AG04449 (cell line): ENCODE data around the gene ZNF362.

Source experiments
- CTCF ChIA-PET: fragments of 350-600 bp; formaldehyde crosslinking; extraction: SDS; loops from one replicate; lab custom pipeline; 2021; ENCODE audit warnings: antibody characterized with exemption; lab: Yijun Ruan, JAX
- POLR2A ChIA-PET: fragments of 400-600, 350-600 bp; formaldehyde crosslinking; extraction: SDS; loops from one replicate; lab custom pipeline; 2020; ENCODE audit warnings: antibody characterized with exemption, inconsistent platforms; lab: Yijun Ruan, JAX
- DNase-seq: peaks from one replicate; pipeline ENCODE4 v3.0.0-alpha.2; 2010; ENCODE audit warnings: low read depth, low spot score
- H3K4me3 ChIP-seq: 2 replicates; pipeline ENCODE4 v1.5.1; 2011; ENCODE audit warnings: low read depth, mild to moderate bottlenecking, control low read depth, low read length
- TF ChIP-seq, protein P1 (sequence below): IDR thresholded peaks from one replicate; pipeline ENCODE4 v1.5.1; 2011; ENCODE audit warnings: mild to moderate bottlenecking, moderate library complexity, low read length, control low read depth, inconsistent platforms; ENCODE audit not compliant: insufficient read depth; ENCODE audit errors: missing control alignments

Gene ZNF362

DNA sequence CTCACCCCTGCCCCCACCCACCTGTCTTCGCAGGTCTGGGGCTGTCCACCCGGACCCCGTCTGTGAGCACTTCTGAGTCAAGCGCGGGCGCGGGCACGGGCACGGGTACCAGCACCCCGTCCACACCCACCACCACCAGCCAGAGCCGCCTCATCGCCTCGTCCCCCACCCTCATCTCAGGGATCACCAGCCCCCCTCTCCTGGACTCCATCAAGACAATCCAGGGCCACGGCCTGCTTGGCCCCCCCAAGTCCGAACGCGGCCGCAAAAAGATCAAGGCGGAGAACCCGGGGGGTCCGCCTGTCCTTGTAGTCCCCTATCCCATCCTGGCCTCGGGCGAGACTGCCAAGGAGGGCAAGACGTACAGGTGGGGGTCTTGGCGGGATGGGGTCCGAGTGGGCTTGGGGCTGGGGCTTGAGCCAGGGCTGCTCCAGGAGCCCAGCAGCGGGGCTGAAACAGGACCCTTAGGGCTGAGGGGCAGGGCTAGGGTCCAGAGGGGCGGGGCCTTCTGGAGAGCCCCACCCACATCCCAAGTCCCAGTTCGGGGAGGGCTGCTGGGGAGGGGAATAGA, 23.9 kb downstream of the ZNF362 start:
- H3K4me3 ChIP-seq: no peak overlapping the region
- no peak for DNase-seq
- TF ChIP-seq, protein P1, sequence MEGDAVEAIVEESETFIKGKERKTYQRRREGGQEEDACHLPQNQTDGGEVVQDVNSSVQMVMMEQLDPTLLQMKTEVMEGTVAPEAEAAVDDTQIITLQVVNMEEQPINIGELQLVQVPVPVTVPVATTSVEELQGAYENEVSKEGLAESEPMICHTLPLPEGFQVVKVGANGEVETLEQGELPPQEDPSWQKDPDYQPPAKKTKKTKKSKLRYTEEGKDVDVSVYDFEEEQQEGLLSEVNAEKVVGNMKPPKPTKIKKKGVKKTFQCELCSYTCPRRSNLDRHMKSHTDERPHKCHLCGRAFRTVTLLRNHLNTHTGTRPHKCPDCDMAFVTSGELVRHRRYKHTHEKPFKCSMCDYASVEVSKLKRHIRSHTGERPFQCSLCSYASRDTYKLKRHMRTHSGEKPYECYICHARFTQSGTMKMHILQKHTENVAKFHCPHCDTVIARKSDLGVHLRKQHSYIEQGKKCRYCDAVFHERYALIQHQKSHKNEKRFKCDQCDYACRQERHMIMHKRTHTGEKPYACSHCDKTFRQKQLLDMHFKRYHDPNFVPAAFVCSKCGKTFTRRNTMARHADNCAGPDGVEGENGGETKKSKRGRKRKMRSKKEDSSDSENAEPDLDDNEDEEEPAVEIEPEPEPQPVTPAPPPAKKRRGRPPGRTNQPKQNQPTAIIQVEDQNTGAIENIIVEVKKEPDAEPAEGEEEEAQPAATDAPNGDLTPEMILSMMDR: no peak
- ChIA-PET CTCF (interaction anchor here (2.8 kb wide), 1 partner anchor 16 kb away, joined by 30 read pairs; no protein-coding TSS in a partner anchor), POLR2A (no interaction called here)

DNA sequence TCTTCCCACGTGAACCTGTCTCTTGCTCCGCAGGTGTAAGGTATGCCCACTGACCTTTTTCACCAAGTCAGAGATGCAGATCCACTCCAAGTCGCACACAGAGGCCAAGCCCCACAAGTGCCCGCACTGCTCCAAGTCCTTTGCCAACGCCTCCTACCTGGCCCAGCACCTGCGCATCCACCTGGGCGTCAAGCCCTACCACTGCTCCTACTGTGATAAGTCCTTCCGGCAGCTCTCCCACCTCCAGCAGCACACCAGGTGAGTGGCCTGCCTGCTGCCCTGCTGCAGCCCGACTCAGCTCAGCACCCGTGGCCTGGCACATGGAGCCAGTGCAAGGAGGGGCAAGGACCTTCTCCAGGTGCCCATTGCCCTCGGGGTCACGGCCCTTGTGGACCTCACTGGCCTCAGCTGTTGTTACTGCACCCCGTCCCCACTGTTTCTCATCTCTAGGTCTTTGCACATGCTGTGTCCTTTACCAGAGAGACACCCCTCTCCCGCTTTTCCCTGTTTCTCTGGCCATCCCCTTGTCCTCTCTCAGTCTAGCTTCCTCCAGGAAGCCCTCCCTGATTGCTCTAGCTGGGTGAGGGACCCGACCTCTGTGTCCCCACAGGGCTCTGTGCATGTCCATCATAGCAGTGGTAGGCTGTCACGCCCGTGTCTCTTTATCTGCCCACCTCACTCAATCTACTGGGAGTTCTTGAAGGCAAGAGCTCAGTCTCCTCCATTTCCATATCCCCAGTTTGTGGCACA, 25.4 kb downstream of the ZNF362 start:
- ChIA-PET POLR2A (no interaction called here), CTCF (interaction anchor here (1.0 to 2.8 kb wide), 3 partner anchors 14 to 155 kb away, joined by 3 to 30 read pairs (median 4); no protein-coding TSS in a partner anchor)
- TF ChIP-seq, protein P1: no peak
- H3K4me3 ChIP-seq: no peak overlapping the region
- no peak for DNase-seq

GRCh38 chr1:33282791-33283190, 26.5 kb downstream of the ZNF362 start:
- DNase-seq: no peak
- no peak overlapping the region for H3K4me3 ChIP-seq
- CTCF ChIA-PET: interaction anchor here (1.0 to 2.8 kb wide), 3 partner anchors 13 to 54 kb away, joined by 3 to 30 read pairs (median 6); no protein-coding TSS in a partner anchor
- POLR2A ChIA-PET: no interaction called here
- TF ChIP-seq, protein P1: no peak

GRCh38 chr1:33284049-33284448, 27.8 kb downstream of the ZNF362 start:
- TF ChIP-seq, protein P1: no peak
- ChIA-PET POLR2A (no interaction called here), CTCF (interaction anchor here (1.0 to 2.4 kb wide), 4 partner anchors 11 to 55 kb away, joined by 3 to 20 read pairs (median 6); no protein-coding TSS in a partner anchor)
- no peak for DNase-seq
- H3K4me3 ChIP-seq: no peak overlapping the region

DNA sequence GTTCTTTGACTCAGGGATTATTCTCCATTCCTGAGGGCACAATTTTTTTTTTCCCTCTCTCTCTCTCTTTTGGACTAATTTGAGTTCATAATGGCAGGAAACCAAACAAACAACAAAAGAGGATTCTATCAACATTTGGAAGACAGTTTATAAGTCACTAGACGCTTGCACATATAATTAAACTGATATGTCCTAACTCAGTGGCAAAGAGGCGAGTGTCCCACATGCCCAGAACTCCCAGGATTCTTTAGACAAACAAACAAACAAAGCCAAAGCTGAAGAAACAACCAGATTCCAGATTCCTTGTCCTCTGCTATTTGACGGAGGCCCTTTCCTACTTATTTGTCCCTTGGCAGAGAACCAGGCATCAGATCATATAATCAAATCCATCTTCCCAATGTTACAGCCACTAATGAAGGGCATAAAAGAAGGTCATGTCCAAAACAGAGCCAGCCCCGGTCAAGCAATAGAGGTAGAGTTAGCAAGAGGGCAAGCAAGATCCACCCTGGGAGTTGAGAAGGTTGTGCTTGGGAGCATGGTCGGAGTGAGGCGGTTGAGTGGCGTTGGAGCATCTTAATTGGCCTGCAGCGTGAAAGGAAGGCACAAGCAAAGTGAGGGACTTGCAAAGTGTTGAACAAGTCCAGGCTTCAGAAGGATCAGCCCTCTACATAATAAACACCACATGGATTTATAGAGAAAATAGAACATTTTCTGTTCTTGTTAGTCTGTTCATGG, 30.3 kb downstream of the ZNF362 start:
- CTCF ChIA-PET: interaction anchor here (0.6 to 2.0 kb wide), 3 partner anchors 9 to 169 kb away, joined by 3 to 12 read pairs (median 3); no protein-coding TSS in a partner anchor
- no peak overlapping the region for H3K4me3 ChIP-seq
- no peak for DNase-seq
- POLR2A ChIA-PET: no interaction called here
- TF ChIP-seq, protein P1: no peak

DNA sequence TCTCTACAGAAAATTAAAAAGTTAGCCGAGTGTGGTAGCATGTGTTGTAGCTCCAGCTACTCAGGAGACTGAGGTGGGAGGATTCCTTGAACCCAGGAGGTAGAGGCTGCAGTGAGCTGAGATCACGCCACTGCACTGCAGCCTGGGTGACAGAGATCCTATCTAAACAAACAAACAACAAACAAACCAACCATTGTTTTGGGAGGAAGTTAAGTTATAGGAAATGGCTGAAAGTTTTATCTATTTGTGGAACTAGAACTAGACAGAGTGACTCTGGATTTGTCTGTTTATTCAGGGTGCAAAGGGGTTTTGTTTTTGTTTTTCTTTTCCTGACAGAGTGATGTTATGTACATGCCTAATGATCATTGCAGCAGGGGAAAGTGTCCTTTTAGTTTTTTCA, 31.0 kb downstream of the ZNF362 start:
- ChIA-PET CTCF (interaction anchor here (1.2 to 2.0 kb wide), 2 partner anchors 8 to 11 kb away, joined by 3 to 12 read pairs; no protein-coding TSS in a partner anchor), POLR2A (no interaction called here)
- DNase-seq: no peak
- TF ChIP-seq, protein P1: no peak
- no peak overlapping the region for H3K4me3 ChIP-seq
